Tibial nerve (tissue), 4 donors: ENCODE data around the gene CAP2.

Experiments used
- EP300 ChIP-seq, 2 donors: sonication (generic); formaldehyde crosslinking; IDR thresholded peaks; one replicate each; pipeline ENCODE4 v1.6.1; 2017; ENCODE audit warnings: antibody characterized with exemption in 2 of 2, mild to moderate bottlenecking in 1 of 2
- POLR2A ChIP-seq, 2 donors: fragments of 450-650 bp; IDR thresholded peaks; one replicate each; pipeline ENCODE4 v1.6.1; 2017; ENCODE audit warnings: antibody characterized with exemption in 2 of 2, mild to moderate bottlenecking in 2 of 2, moderate library complexity in 2 of 2
- TF ChIP-seq, protein P1 (sequence below), 5 experiments: fragments of 200-600 bp in 3 of 5; fragments of 450-650 bp in 2 of 5; sonication (generic) in 3 of 5; IDR thresholded peaks; one replicate each; pipeline ENCODE4 v1.5.1; 2016 to 2019; ENCODE audit warnings: antibody characterized with exemption in 5 of 5, mild to moderate bottlenecking in 3 of 5, moderate library complexity in 2 of 5

DNA sequence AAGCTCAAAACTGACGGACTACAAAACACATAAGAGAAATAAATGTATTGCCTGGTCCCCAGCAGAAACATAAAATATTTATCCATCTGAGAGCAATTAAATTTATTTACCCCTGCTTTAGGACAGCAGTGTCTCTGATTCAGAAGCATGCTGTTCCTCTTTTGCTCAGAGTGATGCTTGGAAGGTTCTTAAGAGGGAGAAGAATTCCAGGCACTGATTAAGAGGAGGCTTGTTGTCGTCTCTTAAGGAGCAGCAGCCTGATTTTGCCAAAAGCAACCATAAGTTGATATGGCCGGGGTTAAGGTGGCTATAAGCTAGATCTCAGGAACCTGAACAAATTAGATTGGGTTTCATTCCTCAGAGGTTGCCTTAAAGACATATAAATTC lies 25.8 kb downstream of the CAP2 start:
- TF ChIP-seq, protein P1, sequence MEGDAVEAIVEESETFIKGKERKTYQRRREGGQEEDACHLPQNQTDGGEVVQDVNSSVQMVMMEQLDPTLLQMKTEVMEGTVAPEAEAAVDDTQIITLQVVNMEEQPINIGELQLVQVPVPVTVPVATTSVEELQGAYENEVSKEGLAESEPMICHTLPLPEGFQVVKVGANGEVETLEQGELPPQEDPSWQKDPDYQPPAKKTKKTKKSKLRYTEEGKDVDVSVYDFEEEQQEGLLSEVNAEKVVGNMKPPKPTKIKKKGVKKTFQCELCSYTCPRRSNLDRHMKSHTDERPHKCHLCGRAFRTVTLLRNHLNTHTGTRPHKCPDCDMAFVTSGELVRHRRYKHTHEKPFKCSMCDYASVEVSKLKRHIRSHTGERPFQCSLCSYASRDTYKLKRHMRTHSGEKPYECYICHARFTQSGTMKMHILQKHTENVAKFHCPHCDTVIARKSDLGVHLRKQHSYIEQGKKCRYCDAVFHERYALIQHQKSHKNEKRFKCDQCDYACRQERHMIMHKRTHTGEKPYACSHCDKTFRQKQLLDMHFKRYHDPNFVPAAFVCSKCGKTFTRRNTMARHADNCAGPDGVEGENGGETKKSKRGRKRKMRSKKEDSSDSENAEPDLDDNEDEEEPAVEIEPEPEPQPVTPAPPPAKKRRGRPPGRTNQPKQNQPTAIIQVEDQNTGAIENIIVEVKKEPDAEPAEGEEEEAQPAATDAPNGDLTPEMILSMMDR (IDR thresholded peaks at IDR 0.05): no peak
- TF ChIP-seq POLR2A (IDR thresholded peaks at IDR 0.05): no peak
- TF ChIP-seq EP300 (IDR thresholded peaks at IDR 0.05): no peak
